ENCODE results near the gene CD209.

Gene CD209

DNA sequence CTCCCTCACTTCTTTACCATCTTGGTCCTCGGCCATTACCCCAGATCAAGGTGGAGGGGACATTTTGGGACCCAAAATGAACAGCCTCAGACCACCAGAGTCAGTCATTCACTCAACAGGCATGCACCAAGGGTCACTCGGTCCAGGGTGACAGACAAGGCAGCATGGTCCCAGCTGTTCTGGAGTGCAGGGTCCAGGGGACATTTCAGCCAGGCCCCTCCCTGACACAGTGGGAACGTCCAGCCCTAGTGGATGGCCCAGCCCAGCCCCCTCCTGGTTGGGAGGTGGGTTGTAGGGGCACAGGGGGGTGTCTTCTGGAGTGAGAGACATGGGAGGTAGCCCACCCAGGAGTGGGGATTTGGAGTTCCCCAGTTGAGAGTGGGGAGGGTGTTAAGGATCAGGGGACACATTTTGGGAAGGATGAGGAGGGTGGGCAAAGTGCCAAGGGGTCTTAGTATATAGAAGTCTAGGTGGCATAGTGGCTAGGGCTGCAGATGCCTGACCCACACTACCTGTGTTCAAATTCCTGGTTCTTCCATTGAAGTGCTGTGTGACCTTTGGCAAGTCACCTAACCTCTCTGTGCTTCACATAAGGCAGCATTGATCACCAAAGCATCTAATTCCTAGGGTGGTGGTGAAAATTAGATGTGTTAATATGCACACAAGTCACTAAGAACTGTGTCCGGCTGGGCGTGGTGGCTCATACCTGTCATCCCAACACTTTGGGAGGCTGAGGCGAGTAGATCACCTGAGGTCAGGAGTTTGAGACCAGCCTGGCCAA, 42.9 kb downstream of the CD209 start:
- no peak for DNase-seq

- no peak for DNase-seq
Observed at GRCh38 chr19:7703332-7703731, 44.0 kb downstream of the CD209 start.

DNA sequence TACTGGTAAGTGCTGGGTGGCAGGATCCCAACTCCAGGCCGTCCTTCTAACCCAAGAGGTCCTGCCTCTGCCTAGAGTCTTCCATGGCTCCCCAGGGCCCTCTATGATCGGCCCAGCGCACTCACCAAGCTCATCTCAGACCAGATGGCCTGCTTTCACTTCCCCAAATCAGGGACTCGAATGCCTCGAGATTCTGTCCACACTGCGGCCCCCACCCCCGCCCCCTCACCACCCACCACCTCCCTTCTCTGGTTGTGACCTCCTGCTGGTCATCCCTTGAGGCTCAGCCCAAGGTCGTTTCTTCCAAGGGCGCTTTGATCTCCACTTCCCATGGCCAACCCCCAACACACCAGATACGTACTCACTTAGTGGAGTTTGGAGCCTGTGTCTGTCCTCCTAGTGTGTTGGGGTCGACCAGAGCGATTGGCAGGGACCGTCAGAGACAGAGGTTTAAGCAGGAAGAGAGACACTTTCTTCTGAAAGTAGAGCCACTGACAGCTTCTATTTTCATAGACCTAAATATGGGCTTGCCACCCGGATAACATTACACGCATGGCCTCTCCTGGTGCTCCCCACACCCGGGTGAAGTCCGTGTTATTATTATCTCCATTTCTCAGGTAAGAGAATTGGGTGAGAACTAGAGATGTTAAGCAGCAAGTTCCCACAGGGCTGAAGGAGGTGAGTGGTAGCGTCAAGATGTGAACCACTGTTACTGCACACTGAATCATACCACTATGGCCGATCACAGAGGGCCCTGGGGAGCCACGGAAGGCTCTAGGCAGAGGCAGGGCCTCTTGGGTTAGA, 45.5 kb downstream of the CD209 start, which contains the start of gene FCER2:
Gene FCER2, minus strand, starts transcription at position 478 of the 804 bp plus-strand sequence. CDS start 2,371 bp downstream, outside the sequence.
- no peak for DNase-seq

- DNase-seq: no peak
Observed at GRCh38 chr19:7701049-7701653, 46.2 kb downstream of the CD209 start.

DNA sequence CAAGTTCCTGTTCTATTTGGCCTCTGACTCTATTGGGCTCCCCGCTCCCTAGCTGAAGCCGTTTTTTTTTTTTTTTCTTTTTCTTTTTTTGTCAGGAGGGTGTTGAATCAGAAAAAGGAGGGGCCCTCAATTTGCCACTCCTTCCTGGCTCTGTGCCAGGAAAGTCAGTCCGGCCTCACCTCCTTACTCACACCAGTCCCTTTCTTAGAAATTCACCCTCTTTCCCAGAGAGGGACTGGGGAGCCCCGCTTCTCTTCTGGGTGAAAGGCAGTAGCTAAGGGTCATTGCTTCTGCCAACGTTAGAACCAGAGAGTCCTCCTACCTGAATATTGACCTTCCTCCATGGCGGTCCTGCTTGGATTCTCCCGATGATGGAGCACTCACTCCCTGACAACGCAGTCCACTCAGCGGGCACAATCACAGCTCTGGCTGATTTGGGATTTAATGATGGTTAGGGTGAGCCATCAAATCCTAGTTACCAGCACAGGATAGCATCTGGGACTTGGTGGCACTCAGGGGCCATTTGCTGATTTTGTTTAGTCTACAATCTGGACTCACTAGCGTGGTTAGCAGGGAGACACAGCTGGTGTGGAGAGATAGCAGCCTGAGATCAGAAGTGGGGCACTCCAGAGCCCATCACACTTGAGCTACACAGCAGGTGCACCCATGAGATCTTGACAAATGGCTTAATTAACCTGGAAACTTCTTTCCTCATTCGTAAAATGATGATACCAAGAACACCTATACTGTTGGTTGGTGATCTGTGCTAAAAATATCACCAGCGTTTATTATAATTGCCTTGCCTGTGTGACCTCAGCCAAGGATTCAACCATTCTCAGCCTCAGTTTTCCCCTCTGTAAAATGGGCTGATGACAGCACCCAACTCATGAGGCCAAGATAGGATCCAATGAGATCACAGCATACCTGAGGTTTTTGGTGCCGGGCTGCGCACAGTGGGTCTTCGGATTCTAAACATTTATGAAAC, 47.6 kb downstream of the CD209 start:
- no peak for DNase-seq

- no peak for DNase-seq
Observed at GRCh38 chr19:7699003-7699402, 48.3 kb downstream of the CD209 start.

DNA sequence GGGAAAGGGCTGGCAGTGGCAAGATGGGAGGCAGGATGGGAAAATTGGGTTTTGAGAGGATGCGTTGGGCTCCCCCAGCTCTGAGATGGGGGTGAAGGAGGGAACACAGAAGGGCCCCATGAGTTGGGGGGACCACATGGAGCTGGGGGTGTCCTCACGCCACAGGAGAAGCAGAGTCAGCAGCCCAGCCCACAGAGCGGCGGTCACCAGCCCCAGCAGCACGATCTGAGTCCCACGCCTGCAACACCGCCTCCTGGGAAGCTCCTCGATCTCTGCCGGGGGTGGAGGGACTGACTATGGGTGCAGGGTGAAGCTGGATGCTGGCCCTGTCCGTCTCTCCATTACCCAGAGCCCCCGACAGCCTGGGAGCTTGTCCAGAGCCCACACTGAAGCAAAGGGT, 48.8 kb downstream of the CD209 start:
- DNase-seq: no peak

GRCh38 chr19:7697721-7698287, 49.5 kb downstream of the CD209 start:
- DNase-seq: no peak

- DNase-seq: no peak
Observed at GRCh38 chr19:7694499-7694898, 52.8 kb downstream of the CD209 start.

DNA sequence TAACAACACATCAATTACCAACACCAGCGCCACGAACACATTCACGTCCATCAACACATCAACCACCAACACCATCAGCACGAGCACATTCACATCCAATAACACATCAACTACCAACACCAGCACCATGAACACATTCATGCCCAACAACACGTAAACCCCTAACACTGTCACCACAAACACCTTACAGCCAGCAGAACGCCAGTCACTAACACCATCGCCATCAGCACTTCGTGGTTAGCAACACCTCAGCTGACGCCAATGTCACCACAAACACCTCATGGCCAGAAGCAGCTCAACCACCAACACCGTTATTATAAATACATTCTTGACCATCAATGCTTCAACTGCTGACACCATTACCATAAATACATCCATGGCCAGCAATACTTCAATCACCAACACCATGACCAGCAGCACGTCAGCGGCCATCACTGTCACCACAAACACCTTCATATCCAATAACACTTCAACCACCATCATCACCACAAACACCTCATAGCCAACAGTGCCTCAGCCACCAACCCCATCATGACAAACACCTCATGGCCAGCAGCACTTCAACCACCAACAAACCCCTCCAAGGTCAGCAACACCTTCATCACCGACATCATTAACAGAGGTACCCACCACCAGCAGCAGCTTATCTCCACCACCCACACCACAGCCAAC, 54.8 kb downstream of the CD209 start:
- DNase-seq: no peak

DNA sequence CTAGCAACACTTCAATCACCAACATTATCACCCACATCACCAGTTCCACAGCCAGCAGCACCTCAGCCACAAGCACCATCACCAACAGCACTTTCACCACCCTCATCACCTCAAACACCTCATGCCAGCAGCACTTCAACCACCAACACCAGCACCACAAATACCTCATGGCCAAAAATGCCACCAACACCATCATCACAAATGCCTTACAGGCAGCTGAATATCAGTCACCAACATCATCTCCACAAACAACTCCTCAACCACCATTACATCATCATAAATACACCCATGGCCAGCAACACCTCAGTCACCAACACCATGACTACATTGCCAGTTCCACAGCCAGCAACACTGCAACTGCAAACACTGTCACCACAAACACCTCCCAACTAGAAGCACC, 55.8 kb downstream of the CD209 start:
- no peak for DNase-seq

DNA sequence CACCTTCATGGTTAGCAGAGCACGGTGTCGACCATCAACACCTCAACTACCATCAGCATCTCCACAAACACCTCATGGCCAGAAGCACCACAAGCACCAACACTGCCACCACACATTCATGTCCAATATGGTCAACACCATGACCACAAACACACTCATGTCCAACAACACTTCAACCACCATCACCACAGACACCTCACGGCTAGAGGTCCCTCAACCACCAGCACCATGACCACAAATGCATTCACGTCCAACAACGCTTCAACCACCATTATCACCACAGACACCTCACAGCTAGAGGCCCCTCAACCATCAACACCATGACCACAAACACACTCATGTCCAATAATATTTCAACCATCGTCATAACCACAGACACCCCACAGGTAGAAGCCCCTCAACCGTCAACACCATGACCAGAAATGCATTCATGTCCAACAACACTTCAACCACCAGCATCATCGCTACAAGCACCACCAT, 56.5 kb downstream of the CD209 start:
- DNase-seq: no peak

Data from activated T-cell treated with anti-CD3 and anti-CD28 coated beads for 4 hours (primary cell).